Measurements from ENCODE around the gene ADAMTS19.
"Not testable (repeated sequence)": the region's sequence is repeated elsewhere in the genome, so short reads cannot be mapped to it uniquely, and the experiment has no call there.

The ADAMTS19 gene

GRCh38 chr5:129459777-129460671, at the start of gene ADAMTS19:
Gene ADAMTS19, plus strand, starts transcription at chr5:129460298. Its CDS starts 94 bp downstream, at chr5:129460392.
- no peak for DNase-seq

GRCh38 chr5:129410488-129410887, 49.6 kb upstream of the ADAMTS19 start:
- DNase-seq: no peak

GRCh38 chr5:129412721-129413120, 47.4 kb upstream of the ADAMTS19 start:
- DNase-seq: no peak

GRCh38 chr5:129413570-129413969, 46.5 kb upstream of the ADAMTS19 start:
- DNase-seq: no peak

- no peak for DNase-seq
These were observed 40.8 kb upstream of the ADAMTS19 start for GRCh38 chr5:129419292-129419691.

GRCh38 chr5:129425031-129425430, 35.1 kb upstream of the ADAMTS19 start:
- no peak for DNase-seq

GRCh38 chr5:129426071-129426470, 34.0 kb upstream of the ADAMTS19 start:
- DNase-seq: no peak

- DNase-seq: not testable (repeated sequence)
These were observed 31.5 kb upstream of the ADAMTS19 start for GRCh38 chr5:129428636-129429035.

GRCh38 chr5:129431406-129431805, 28.7 kb upstream of the ADAMTS19 start:
- DNase-seq: no peak

GRCh38 chr5:129438322-129438721, 21.8 kb upstream of the ADAMTS19 start:
- no peak for DNase-seq

GRCh38 chr5:129440424-129440823, 19.7 kb upstream of the ADAMTS19 start:
- DNase-seq: no peak

GRCh38 chr5:129441096-129441495, 19.0 kb upstream of the ADAMTS19 start:
- no peak for DNase-seq

GRCh38 chr5:129445379-129445778, 14.7 kb upstream of the ADAMTS19 start:
- no peak for DNase-seq

GRCh38 chr5:129447968-129448367, 12.1 kb upstream of the ADAMTS19 start:
- DNase-seq: no peak

- no peak for DNase-seq
These were observed 11.4 kb upstream of the ADAMTS19 start for GRCh38 chr5:129448654-129449053.

- DNase-seq: no peak
These were observed 5.6 kb upstream of the ADAMTS19 start for GRCh38 chr5:129454461-129454860.

GRCh38 chr5:129459450-129459776, 685 bp upstream of the ADAMTS19 start:
- DNase-seq: no peak

- DNase-seq: no peak
These were observed 506 bp downstream of the ADAMTS19 start for GRCh38 chr5:129460672-129460935.

- no peak for DNase-seq
These were observed 1.0 kb downstream of the ADAMTS19 start for GRCh38 chr5:129460936-129461710.

GRCh38 chr5:129461711-129462332, 1.7 kb downstream of the ADAMTS19 start:
- no peak for DNase-seq

GRCh38 chr5:129465776-129466344, 5.8 kb downstream of the ADAMTS19 start:
- DNase-seq: no peak

- DNase-seq: no peak
These were observed 14.4 kb downstream of the ADAMTS19 start for GRCh38 chr5:129474544-129474943.

GRCh38 chr5:129476751-129477150, 16.7 kb downstream of the ADAMTS19 start:
- DNase-seq: no peak

GRCh38 chr5:129477532-129477931, 17.4 kb downstream of the ADAMTS19 start:
- DNase-seq: no peak

Data from activated CD4-positive, alpha-beta T cell treated with anti-CD3 and anti-CD28 coated beads, Interleukin-2, amount 50 U/mL, for 1 hour (primary cell).